ENCODE data around the gene LGALS9. TPM values are rescaled to one million over a fixed set of nuclear protein-coding genes. Genes with fewer than 3 reads are reported as not detected.

LGALS9 gene
- total RNA-seq = 12.0 TPM

DNA sequence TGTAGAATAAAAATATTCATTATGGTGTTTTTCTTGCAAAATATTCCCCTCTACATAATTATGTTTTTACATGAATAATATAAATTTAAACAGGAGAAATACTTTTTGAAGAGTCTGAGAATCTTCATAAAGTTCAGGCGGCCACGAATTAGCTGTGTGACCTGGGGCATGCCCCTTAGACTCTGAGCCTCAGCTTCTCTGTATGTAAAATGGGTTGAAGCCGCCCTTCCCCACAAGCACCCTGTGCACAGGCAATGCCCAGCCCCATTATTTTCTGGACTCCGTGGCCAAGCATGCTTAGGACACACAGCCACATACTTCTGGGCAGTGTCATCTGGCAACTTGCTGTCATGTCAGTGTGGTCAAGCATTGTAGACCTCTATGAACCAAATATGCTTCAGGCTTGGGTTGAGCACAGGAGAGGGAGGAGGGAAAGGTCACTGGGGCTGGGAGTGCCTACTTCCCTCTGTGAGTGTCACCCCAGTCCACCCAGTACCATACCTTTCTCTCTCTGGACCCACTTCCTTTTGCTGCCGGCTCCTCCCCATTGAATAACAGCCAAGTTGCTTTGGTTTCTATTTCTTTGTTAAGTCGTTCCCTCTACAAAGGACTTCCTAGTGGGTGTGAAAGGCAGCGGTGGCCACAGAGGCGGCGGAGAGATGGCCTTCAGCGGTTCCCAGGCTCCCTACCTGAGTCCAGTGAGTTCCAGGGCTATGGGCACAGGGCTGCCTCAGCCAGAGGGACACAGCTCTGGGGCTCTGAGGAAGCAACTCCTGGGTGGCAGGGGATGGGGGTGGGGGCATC is at the start of gene LGALS9:
LGALS9 (plus strand) TSS at position 582 of the 804 bp plus-strand sequence; CDS start at position 660, 78 bp downstream.
- no peak for DNase-seq (ENCODE audit: low spot score)
- peak; percentile 56 for ATAC-seq

GRCh38 chr17:27582696-27583095 is 48.3 kb upstream of the LGALS9 start:
- no peak for DNase-seq (ENCODE audit: low spot score)
- no peak for ATAC-seq

GRCh38 chr17:27585153-27585681 is 45.8 kb upstream of the LGALS9 start:
- no peak for ATAC-seq
- no peak for DNase-seq (ENCODE audit: low spot score)

GRCh38 chr17:27585792-27586191 is 45.2 kb upstream of the LGALS9 start:
- no peak for ATAC-seq
- no peak for DNase-seq (ENCODE audit: low spot score)

DNA sequence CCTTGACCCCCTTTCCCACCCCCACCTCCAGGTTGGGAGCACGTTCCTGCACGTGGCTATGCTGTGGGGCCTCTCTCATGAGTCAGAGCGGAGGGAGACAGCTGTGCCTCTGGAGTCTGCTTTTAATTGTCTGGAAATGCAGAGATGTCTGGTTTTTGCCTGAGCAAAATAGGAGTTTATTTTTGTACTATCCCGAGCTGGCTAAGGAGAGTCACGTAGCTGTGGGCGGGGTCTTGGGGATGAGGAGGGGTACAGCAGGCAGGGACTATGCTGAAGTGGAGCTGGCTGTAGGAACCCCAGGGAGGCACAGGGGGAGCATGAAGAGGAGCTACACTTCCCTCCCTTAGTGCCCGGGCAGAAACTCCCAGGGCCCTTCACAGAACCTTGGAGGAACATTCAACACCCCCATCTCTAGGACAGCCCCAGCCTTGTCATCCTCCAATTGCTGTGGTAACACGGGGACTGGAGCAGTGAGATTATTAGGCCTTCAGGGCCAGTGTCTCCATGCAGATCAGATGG is 44.7 kb upstream of the LGALS9 start:
- ATAC-seq = no peak
- no peak for DNase-seq (ENCODE audit: low spot score)

DNA sequence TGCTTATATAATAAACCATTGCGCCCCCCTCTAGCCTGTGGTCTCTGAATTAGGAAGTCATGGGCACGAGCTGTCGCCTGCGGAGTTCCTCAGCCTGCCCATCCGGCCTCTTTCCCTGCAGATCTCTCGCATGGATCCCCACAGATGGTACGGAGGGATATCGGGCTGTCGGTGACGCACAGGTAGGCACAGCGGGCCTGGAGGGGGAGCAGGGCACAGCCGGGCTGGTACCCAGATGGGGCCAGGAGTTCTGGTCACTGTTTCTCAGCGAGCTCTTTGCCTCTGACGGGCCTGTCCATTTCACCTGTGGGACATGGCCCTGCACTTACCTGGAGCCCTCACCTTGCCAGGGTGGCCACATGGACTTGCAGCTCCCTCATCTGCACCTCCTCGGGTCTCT is 42.6 kb upstream of the LGALS9 start:
- no peak for ATAC-seq
- DNase-seq (ENCODE audit: low spot score) = no peak

- ATAC-seq (no peak), DNase-seq (ENCODE audit: low spot score) (no peak)
Observed at GRCh38 chr17:27590864-27591263, 40.1 kb upstream of the LGALS9 start.

GRCh38 chr17:27591986-27592385 is 39.0 kb upstream of the LGALS9 start:
- DNase-seq (ENCODE audit: low spot score) (no peak), ATAC-seq (no peak)

DNA sequence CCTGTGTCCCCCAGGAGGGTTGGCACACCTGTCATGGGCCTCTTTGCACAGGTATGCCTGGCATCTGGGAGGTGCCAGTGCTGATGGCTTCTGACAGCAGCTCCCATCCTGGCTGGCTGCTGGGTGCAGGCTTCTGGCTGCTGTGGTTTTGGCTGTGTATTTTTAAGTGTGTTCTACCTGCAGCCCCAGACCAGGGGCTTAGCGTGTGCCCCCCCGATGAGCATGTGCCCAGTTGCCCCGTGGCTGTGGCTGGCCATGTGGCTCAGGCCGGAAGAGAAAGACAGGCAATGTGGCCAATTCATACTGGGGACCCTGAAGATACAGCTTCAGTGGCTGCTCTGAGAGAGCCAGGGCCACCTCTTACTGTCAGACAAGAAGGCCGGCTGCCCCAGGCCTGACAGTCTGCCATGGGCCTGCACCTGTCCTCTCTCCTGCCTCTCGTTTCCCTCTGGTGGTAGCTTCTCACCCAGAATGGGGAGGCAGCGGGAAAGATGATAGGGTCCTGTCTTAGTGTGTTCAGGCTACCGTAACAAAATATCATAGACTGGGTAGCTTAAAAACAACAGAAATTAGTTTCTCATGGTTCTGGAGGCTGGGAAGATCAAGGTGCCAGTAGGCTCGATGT is 37.6 kb upstream of the LGALS9 start:
- ATAC-seq = no peak
- DNase-seq (ENCODE audit: low spot score) = no peak

- DNase-seq (ENCODE audit: low spot score) = no peak
- ATAC-seq = no peak
Observed at GRCh38 chr17:27593857-27594255, 37.1 kb upstream of the LGALS9 start.

DNA sequence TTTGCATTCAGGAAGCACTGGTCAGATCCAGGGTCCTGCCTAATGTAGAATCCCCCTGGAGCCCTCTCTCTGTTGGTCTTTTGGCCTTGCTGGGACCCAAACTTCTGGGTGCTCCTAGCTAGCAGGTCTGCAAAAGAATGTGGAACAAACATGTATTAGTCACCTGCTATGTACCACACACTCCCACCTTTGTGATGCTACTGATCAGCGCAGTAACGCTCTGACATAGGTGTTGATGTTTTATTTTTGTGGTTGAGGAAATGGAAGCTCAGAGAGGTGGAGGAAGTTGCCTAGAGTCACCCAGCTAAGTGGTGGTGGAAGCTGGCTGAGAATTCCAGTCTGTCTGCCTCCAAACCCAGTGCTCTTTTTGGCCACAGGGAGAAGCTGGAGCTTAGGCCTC is 35.8 kb upstream of the LGALS9 start:
- DNase-seq (ENCODE audit: low spot score) (no peak), ATAC-seq (no peak)

- DNase-seq (ENCODE audit: low spot score) = no peak
- ATAC-seq = no peak
Observed at GRCh38 chr17:27596096-27596495, 34.9 kb upstream of the LGALS9 start.

GRCh38 chr17:27596566-27597187 is 34.3 kb upstream of the LGALS9 start:
- no peak for ATAC-seq
- no peak for DNase-seq (ENCODE audit: low spot score)

DNA sequence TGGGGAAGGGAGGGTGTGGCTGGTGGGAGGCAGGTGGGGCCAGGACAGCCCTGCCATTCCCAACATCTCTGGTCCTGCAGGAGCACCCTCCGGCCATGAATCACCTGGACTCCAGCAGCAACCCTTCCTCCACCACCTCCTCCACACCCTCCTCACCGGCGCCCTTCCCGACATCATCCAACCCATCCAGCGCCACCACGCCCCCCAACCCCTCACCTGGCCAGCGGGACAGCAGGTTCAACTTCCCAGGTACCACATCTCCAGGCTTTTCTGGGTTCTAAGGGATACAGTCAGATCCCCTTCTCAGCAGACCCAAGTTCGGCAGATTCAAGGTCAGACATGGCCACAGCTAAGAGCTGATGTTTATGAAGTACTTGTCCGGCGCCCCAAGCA is 33.8 kb upstream of the LGALS9 start:
- ATAC-seq (no peak), DNase-seq (ENCODE audit: low spot score) (no peak)

GRCh38 chr17:27597783-27598320 is 33.1 kb upstream of the LGALS9 start:
- ATAC-seq (no peak), DNase-seq (ENCODE audit: low spot score) (no peak)

DNA sequence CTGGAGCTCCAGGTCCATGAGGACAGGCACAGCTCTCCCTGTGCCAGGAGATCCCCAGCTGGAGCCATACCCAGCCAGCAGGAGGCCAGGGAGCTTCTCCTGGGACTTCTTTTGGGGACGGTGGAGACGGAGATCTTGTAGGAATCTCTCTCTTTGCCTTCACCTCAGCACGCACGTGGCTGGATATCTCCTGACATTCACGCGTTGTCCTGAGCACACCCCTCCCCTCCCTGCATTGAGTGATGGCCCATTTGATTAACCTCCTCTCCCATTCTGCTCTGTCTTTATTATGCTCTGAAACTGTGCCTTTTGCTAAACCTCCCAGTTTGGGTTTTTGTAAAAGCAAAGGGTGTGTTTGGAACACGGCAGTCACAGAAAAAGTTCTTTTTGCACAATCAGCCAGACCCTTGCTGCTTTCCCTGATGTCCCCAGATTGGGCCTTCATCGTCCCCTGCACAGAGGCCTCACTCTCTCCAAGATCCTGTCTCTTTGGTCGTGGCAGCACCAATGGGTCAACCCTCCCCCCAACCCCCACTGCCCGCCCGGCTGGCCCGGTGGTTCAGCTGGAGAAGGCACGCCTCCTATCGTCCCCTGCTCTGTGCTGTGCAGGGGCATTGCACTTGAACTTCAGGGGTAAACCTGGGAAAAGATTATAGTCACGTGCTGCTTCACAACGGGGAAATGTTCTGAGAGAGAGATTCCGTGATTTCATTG is 32.5 kb upstream of the LGALS9 start:
- ATAC-seq = no peak
- DNase-seq (ENCODE audit: low spot score) = no peak

- ATAC-seq (no peak), DNase-seq (ENCODE audit: low spot score) (no peak)
Observed at GRCh38 chr17:27600471-27600870, 30.5 kb upstream of the LGALS9 start.

GRCh38 chr17:27601069-27601974 is 29.7 kb upstream of the LGALS9 start:
- DNase-seq (ENCODE audit: low spot score) (peak; percentile 68), ATAC-seq (peak; percentile 74)

DNA sequence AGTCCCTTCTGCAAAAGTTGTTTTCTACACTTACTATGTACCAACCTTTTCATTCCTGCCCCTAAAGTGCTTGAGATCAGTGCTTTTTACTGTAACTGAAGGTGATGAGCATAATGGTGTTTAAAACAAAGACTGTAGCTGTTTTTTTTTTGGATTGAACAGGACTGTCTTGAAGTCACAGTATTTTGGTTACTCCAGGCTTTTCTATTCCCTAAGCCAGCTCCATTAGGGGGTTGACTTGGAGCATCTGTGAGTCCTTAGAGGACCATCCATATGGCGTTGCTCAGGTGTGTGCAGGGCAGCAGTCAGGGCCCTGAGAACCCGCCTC is 29.0 kb upstream of the LGALS9 start:
- DNase-seq (ENCODE audit: low spot score) (no peak), ATAC-seq (no peak)
